PFSK-1 (cell line): ENCODE data around the gene AOPEP.

Experiments
- SIN3A ChIP-seq: IDR thresholded peaks from 2 replicates; pipeline ENCODE4 v1.6.1; 2012; ENCODE audit warnings: mild to moderate bottlenecking, low read length, moderate library complexity, borderline replicate concordance; ENCODE audit not compliant: insufficient read depth
- TAF1 ChIP-seq: IDR thresholded peaks from 2 replicates; pipeline ENCODE4 v1.6.1; 2012; ENCODE audit warnings: low read length, control low read depth, borderline replicate concordance; ENCODE audit not compliant: insufficient read depth

- TF ChIP-seq SIN3A (no peak), TAF1 (no peak)
Observed at GRCh38 chr9:94811074-94811473, 84.6 kb downstream of the AOPEP start.
